Measurements from ENCODE around the gene BACE2. TPM values are rescaled to one million over a fixed set of nuclear protein-coding genes. Genes with fewer than 3 reads are reported as not detected.

The BACE2 gene
- total RNA-seq, 2 experiments from 2014 or later, result 0.77 to 1.1 TPM

DNA sequence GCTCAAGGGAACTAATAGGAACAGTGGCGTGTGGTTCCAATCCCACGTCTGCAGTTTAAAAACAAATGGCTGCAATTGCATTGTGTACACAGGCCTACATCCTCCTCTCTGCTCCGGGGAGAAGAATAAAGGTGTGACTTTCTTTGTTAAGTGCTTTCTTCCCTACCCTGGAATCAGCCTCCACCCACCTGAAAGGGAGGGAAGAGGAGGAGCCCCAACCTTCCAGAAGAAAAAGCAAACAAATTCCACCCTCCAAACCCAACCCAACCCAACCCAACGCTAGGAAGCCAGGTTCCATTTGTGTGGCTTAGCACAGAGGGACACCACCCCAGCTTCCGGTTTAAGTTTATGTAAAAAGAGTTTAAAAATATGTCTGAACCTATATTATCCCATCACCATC, 11.8 kb upstream of the BACE2 start:
- H3K36me3 Mint-ChIP-seq, result no peaks in the 10 kb centered on the region
- H3K4me1 Mint-ChIP-seq (ENCODE audit: low read depth), result no peaks in the 10 kb centered on the region
- no peak overlapping the region for H3K4me3 Mint-ChIP-seq
- peaks cover 7% of the 10 kb centered on the region for H3K9me3 Mint-ChIP-seq
- DNase-seq, result no peak
- ChIA-PET CTCF (no interaction called here), POLR2A (no interaction called here)
- H3K27me3 Mint-ChIP-seq, result peaks cover 16% of the 10 kb centered on the region
- no peak overlapping the region for H3K27ac Mint-ChIP-seq
- intact Hi-C loops (cut with micrococcal nuclease), result no loop called here

DNA sequence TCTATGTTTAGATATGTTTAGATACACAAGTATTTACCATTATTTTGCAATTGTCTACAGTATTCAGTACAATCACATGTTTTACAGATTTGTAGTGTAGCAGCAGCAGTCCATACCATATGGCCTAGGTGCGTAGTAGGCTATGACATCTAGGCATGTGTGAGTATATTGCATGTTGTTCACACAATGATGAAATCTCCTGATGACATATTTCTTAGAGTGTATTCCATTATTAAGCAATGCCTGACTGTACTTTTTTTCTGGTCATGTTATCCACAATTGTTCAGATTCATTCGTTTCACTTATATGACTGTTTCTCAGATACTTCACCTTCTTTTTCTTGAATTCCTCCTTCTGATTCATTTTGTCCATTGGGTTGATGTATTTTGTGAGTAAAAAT, 9.9 kb upstream of the BACE2 start:
- Mint-ChIP-seq H3K27ac (no peak overlapping the region), H3K4me1 (ENCODE audit: low read depth) (no peaks in the 10 kb centered on the region), H3K9me3 (peaks cover 7% of the 10 kb centered on the region), H3K27me3 (peaks cover 18% of the 10 kb centered on the region), H3K36me3 (no peaks in the 10 kb centered on the region), H3K4me3 (no peak overlapping the region)
- CTCF ChIA-PET, result no interaction called here
- DNase-seq, result no peak
- intact Hi-C loops (cut with micrococcal nuclease), result no loop called here
- POLR2A ChIA-PET, result no interaction called here

DNA sequence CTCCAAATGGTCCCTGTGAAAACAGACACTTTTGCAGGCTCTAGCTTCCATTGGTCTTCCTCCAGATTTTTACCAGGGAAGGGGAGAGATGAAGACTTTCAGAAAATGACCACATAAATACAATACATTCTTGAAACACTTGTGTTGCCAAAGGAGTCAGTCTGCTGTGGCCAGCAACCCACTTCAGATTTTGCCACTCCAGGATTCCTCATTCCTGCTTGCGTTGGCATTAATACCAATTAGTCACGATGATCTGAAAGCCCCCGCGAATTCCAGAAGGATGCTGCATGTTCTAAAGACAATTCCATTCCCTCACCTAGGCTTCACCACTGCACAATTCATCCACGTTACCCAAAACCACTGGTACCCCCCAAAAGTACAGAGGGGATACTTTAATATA, 7.9 kb upstream of the BACE2 start:
- intact Hi-C loops (cut with micrococcal nuclease), result no loop called here
- no peak for DNase-seq
- ChIA-PET POLR2A (no interaction called here), CTCF (no interaction called here)
- peaks cover 21% of the 10 kb centered on the region for H3K27me3 Mint-ChIP-seq
- H3K9me3 Mint-ChIP-seq, result peaks cover 7% of the 10 kb centered on the region
- H3K27ac Mint-ChIP-seq, result no peak overlapping the region
- no peaks in the 10 kb centered on the region for H3K4me1 Mint-ChIP-seq (ENCODE audit: low read depth)
- H3K36me3 Mint-ChIP-seq, result no peaks in the 10 kb centered on the region
- H3K4me3 Mint-ChIP-seq, result no peak overlapping the region

DNA sequence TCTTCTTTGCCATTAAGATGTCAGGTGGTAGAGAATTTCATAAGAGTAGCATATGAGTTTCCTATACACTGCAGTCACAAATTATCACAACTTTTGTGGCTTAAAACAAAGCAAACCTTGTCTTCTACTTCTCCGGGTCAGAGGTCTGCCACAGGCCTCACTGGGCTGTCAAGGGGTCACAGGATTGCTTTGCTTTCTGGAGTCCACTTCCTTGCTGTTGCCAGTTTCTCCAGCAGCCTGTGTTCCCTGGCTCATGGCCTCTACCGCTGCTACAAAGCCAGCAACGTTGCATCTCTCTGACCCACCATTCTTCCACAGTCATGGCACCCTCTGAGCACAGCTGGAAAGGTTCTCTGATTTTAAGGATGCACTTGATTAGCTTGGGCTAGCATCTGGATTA, 6.5 kb upstream of the BACE2 start:
- Mint-ChIP-seq H3K9me3 (peaks cover 7% of the 10 kb centered on the region), H3K4me3 (no peak overlapping the region), H3K4me1 (ENCODE audit: low read depth) (no peaks in the 10 kb centered on the region), H3K27me3 (peaks cover 35% of the 10 kb centered on the region), H3K27ac (no peak overlapping the region), H3K36me3 (no peaks in the 10 kb centered on the region)
- intact Hi-C loops (cut with micrococcal nuclease), result no loop called here
- DNase-seq, result no peak
- ChIA-PET CTCF (no interaction called here), POLR2A (no interaction called here)

DNA sequence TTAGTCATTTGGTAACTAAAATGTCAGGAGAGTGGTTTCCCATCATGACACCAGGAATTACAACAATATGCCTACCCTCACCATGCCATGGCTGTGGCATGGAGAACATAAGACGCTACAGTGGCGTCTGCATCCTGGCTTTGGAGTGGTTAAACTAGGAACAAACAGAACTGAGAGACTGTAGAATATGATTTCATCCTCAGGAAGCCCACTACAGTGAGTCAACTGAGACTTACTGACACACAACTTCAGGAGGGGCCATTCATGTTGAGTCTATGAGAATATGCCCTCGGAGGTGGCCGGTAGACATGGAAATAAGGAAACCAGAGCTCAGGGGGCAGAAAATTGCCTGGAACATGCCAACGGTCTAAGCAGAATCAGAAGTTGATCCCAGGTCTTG, 5.9 kb upstream of the BACE2 start:
- intact Hi-C loops (cut with micrococcal nuclease), result no loop called here
- ChIA-PET CTCF (no interaction called here), POLR2A (no interaction called here)
- DNase-seq, result no peak
- Mint-ChIP-seq H3K27me3 (peaks cover 35% of the 10 kb centered on the region), H3K36me3 (no peaks in the 10 kb centered on the region), H3K27ac (no peak overlapping the region), H3K4me3 (no peak overlapping the region), H3K4me1 (ENCODE audit: low read depth) (no peaks in the 10 kb centered on the region), H3K9me3 (peaks cover 7% of the 10 kb centered on the region)

DNA sequence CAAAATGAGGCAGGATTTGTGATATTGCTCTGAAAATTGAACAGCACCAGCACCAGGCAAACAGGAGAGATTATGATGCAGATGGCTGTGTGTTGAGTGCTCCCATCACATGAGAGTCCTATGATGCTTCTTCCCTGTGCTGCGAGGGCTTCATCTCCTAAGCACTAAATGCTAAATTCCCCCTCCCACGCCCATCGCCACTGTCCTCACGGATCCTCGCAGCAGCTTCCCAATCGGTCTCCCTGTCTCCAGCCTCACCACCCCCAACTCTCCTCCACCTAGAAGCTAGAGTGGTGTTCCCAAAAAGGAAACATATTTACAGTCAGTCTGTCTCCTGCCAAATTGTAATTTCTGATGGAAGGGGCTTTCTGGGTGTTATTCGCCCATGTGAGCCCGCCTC, 4.9 kb upstream of the BACE2 start:
- H3K27me3 Mint-ChIP-seq, result peaks cover 35% of the 10 kb centered on the region
- H3K4me3 Mint-ChIP-seq, result no peak overlapping the region
- no peaks in the 10 kb centered on the region for H3K4me1 Mint-ChIP-seq (ENCODE audit: low read depth)
- intact Hi-C loops (cut with micrococcal nuclease), result no loop called here
- no peak for DNase-seq
- ChIA-PET POLR2A (no interaction called here), CTCF (no interaction called here)
- no peak overlapping the region for H3K27ac Mint-ChIP-seq
- H3K36me3 Mint-ChIP-seq, result no peaks in the 10 kb centered on the region
- peaks cover 7% of the 10 kb centered on the region for H3K9me3 Mint-ChIP-seq

DNA sequence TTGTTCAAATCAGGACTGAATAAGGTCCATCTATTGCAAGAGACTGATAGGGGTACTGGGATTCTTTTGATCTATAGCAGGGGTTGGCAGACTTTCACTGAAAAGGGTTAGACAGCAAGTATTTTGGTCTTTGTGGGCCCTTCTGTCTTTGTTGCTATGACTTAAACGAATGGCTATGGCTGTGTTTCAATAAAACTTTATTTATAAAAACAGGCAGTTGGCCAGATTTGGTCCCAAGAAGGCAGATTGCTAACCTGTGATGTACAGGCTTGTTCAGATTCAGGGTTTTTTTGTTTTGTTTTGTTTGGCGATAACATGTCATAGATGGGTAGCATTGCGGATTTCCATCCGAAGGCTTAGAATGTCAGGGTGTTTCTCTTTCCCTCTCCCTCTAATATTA, 3.9 kb upstream of the BACE2 start:
- CTCF ChIA-PET, result no interaction called here
- Mint-ChIP-seq H3K27ac (no peak overlapping the region), H3K4me1 (ENCODE audit: low read depth) (peaks cover 1% of the 10 kb centered on the region), H3K27me3 (peaks cover 35% of the 10 kb centered on the region), H3K9me3 (no peaks in the 10 kb centered on the region), H3K4me3 (no peak overlapping the region), H3K36me3 (no peaks in the 10 kb centered on the region)
- POLR2A ChIA-PET, result no interaction called here
- no peak for DNase-seq
- intact Hi-C loops (cut with micrococcal nuclease), result no loop called here

DNA sequence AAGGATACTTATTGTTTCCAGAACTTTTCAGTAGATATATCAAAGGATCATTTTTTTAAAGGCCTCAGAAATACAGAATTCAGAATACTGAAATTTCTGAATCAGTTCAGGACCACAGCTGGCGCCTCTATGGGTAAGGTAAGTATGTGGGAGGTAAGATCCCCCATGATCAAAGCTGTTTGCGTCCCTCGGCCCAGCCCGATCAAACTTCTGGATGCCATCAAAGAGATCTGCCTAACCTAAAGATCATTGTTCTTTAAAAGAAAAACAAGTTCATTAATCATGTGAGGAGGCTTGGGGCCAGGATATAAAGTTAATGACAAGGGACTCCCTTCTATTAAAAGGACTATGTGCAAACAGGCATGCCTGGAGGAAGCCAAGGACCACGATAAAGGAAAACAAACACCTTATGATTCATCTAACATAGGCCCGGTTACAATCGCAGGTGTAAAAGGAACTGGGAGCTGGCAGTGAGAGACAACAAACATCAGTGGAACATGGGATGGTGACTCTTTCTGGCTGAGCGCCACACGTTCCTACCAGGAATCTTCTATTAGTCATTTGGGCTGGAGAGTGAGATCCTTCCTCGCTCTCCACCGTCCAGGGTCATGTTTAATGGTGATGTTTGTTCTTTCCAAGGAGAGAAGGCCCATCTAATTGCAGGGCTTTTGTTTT, 2.8 kb upstream of the BACE2 start:
- H3K36me3 Mint-ChIP-seq, result no peaks in the 10 kb centered on the region
- no peak overlapping the region for H3K27ac Mint-ChIP-seq
- intact Hi-C loops (cut with micrococcal nuclease), result loop anchor here (1.0 kb wide), 1 partner anchor 44 kb away; no protein-coding TSS in a partner anchor
- CTCF ChIA-PET, result no interaction called here
- H3K9me3 Mint-ChIP-seq, result no peaks in the 10 kb centered on the region
- no peak overlapping the region for H3K4me3 Mint-ChIP-seq
- DNase-seq, result no peak
- peaks cover 7% of the 10 kb centered on the region for H3K4me1 Mint-ChIP-seq (ENCODE audit: low read depth)
- peaks cover 41% of the 10 kb centered on the region for H3K27me3 Mint-ChIP-seq
- POLR2A ChIA-PET, result no interaction called here

DNA sequence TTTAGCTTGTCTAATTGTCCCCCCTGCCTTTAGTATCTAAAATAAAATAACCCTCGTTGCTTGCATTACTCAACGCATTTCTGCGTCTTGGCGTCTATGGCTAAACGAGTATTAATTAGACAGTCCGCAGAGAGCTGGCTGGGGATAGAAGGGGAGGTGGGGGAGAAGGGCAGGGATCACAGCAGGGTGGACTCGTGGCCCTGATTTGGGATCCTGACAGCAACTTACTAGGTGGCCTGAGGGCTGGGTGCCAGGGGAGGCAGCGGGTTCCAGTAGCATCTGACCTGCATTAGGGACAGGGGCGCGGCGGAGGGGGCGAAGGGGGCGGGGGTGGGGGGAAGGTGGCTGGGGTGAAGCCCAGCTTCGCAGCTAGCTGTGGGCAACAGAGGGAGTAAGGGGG, 1.1 kb upstream of the BACE2 start:
- ChIA-PET POLR2A (no interaction called here), CTCF (interaction anchor here (0.6 to 1.3 kb wide), 3 partner anchors 20 to 209 kb away, joined by 3 read pairs; no protein-coding TSS in a partner anchor)
- Mint-ChIP-seq H3K4me3 (peak overlapping the region; percentile 45), H3K4me1 (ENCODE audit: low read depth) (peaks cover 7% of the 10 kb centered on the region), H3K36me3 (no peaks in the 10 kb centered on the region), H3K27me3 (peaks cover 48% of the 10 kb centered on the region), H3K9me3 (no peaks in the 10 kb centered on the region), H3K27ac (no peak overlapping the region)
- intact Hi-C loops (cut with micrococcal nuclease), result no loop called here
- no peak for DNase-seq

DNA sequence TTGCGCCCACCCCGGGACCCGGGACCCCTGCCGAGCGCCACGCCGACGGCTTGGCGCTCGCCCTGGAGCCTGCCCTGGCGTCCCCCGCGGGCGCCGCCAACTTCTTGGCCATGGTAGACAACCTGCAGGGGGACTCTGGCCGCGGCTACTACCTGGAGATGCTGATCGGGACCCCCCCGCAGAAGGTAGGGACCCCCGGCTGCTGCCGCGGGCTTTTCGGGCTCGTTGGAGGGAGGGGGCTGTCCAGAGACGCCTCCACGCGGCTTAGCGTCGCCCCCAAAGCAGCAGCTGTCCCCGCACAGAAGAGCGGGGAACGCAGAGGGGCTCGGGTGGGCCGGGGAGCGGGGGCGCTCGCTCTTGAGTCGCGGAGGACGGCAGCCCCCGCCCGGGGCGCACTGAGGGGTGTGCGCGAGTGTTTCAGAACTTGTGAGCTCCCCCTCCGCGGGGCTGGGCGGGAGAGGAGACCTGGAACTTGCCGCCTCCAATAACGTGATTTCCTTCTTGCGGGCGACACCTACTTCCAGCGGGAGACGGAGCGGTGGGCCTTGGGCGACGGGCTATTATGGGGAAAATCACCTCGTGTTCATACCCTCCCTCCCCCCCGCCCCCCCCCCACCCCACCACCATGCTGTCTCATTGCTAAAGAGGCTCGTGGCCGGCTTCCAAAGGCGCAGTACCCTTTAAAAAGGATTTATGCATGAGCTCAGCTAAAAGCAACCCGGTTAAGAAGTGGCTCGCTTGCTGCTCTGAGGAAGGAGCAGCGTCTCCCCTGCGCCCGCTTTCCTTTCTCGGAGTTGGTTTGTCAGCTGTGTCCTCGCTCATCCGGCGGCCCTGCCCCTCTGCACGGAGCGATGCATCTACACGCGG, 664 bp downstream of the BACE2 start:
- Mint-ChIP-seq H3K36me3 (no peaks in the 10 kb centered on the region), H3K27me3 (peaks cover 41% of the 10 kb centered on the region), H3K27ac (no peak overlapping the region), H3K4me1 (ENCODE audit: low read depth) (peaks cover 7% of the 10 kb centered on the region), H3K4me3 (peak overlapping the region; percentile 60), H3K9me3 (no peaks in the 10 kb centered on the region)
- POLR2A ChIA-PET, result no interaction called here
- intact Hi-C loops (cut with micrococcal nuclease), result no loop called here
- peak; percentile 24 for DNase-seq
- CTCF ChIA-PET, result interaction anchor here (0.6 kb wide), 1 partner anchor 152 kb away, joined by 3 read pairs; no protein-coding TSS in a partner anchor

DNA sequence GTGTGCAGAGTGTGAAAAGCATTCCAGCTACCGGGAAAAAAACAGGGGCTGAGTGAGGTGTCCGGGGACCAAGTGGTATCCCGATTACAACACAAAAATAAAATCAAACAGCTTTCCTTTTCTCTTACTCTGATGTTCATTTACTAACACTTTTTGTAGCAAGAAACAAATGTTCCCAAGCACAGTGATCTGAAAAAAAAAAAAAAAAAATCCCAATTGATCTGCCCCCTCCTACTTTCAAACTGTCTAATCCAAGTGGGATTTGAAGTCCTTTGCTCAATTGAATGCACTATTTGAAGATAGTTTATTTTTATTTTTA, 1.3 kb downstream of the BACE2 start:
- Mint-ChIP-seq H3K36me3 (no peaks in the 10 kb centered on the region), H3K4me3 (peak overlapping the region; percentile 60), H3K27ac (no peak overlapping the region), H3K4me1 (ENCODE audit: low read depth) (peaks cover 7% of the 10 kb centered on the region), H3K9me3 (no peaks in the 10 kb centered on the region), H3K27me3 (peaks cover 38% of the 10 kb centered on the region)
- intact Hi-C loops (cut with micrococcal nuclease), result no loop called here
- POLR2A ChIA-PET, result no interaction called here
- DNase-seq, result no peak
- CTCF ChIA-PET, result interaction anchor here (0.6 kb wide), 1 partner anchor 151 kb away, joined by 3 read pairs; no protein-coding TSS in a partner anchor

DNA sequence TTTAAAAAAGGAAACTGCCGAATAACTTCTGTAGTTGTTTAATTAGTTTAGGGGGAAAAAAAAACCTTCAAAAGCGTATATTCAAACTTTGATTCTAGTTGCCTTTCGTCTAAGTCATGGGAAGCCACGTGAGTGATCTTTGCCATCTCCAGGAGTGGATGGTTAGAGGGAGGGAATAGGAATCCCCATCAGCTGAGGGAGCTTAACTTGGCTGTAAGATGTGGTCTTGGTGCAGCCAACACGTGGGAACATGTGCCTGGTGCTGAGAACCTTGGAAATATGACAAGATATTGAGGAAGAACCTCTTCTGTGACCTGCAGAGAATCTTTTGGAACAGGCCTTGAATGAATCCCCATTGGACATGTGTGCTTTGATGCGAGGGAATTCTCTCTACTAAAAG, 1.7 kb downstream of the BACE2 start:
- ChIA-PET POLR2A (no interaction called here), CTCF (no interaction called here)
- H3K27ac Mint-ChIP-seq, result no peak overlapping the region
- no peak overlapping the region for H3K4me3 Mint-ChIP-seq
- no peaks in the 10 kb centered on the region for H3K9me3 Mint-ChIP-seq
- no peak for DNase-seq
- H3K36me3 Mint-ChIP-seq, result no peaks in the 10 kb centered on the region
- intact Hi-C loops (cut with micrococcal nuclease), result no loop called here
- peaks cover 41% of the 10 kb centered on the region for H3K27me3 Mint-ChIP-seq
- peaks cover 7% of the 10 kb centered on the region for H3K4me1 Mint-ChIP-seq (ENCODE audit: low read depth)

DNA sequence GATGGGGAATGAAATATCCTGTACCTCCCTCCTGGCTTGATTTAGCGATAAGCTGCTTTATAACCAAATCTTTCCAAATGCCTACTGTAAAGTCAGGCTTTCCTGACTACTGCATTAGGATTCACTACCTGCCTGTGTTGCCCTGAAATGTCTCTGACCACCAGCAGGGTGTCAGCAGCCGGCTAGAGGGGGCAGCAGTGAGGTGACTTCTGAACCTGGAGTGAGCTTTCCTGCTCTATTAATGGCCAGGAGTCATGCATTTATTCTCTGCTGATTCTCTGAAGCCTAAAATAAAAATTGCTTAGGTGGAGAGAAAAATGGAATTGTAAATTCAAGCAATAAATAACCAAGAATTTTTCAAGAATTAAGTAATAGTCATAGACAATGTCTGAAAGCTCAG, 2.5 kb downstream of the BACE2 start:
- peak; percentile 18 for DNase-seq
- Mint-ChIP-seq H3K4me3 (no peak overlapping the region), H3K9me3 (no peaks in the 10 kb centered on the region), H3K27me3 (peaks cover 40% of the 10 kb centered on the region), H3K36me3 (no peaks in the 10 kb centered on the region), H3K4me1 (ENCODE audit: low read depth) (peaks cover 7% of the 10 kb centered on the region), H3K27ac (no peak overlapping the region)
- POLR2A ChIA-PET, result no interaction called here
- intact Hi-C loops (cut with micrococcal nuclease), result no loop called here
- CTCF ChIA-PET, result no interaction called here

Measured in activated CD4-positive, alpha-beta memory T cell treated with anti-CD3 and anti-CD28 coated beads for 36 hours (primary cell).